OCI-LY1 (cell line): Measurements from ENCODE around the gene YIPF3.

Experiments used
- CTCF ChIP-seq: fragments of 200-600 bp; sonication (generic), shearing (Covaris generic); IDR thresholded peaks from 2 replicates; pipeline ENCODE4 v1.5.1; 2017; ENCODE audit warnings: mild to moderate bottlenecking, antibody characterized with exemption, low read length, moderate library complexity, mixed read lengths
- EZH2 ChIP-seq: fragments of 200-600 bp; sonication (generic), shearing (Covaris generic); IDR thresholded peaks from 2 replicates; pipeline ENCODE4 v1.8.0; 2017; ENCODE audit warnings: borderline replicate concordance, mixed run types, mild to moderate bottlenecking, antibody characterized with exemption, low read length, moderate library complexity, mixed read lengths

- TF ChIP-seq CTCF (no peak), EZH2 (no peak)
Measured at GRCh38 chr6:43491750-43492661, 24.7 kb downstream of the YIPF3 start.
